ENCODE measurements around the gene VPS13D. TPM values are rescaled to one million over a fixed set of nuclear protein-coding genes. Genes with fewer than 3 reads are reported as not detected.
A peak's percentile ranks its signal among the peaks of the same experiment; 100 is the strongest.

VPS13D gene
- total and polyA plus RNA-seq, 2 of the 4 experiments (the other 2 are of a cell fraction), result 9.0 to 16.3 TPM

- Histone ChIP-seq H3K9me3 (ENCODE audit: control insufficient read depth, insufficient read depth, low read length) (no peaks in the 10 kb centered on the region; the same call in 1 of the 2 replicates), H3K27ac (ENCODE audit: insufficient read depth, low read length) (no peak overlapping the region), H3K4ac (ENCODE audit: low read depth, low read length) (no peak overlapping the region), H2AFZ (replicated peaks; ENCODE audit: low read length, poor library complexity) (no peak overlapping the region), H2AK9ac (replicated peaks; ENCODE audit: low read depth, low read length, poor library complexity) (no peak overlapping the region), H4K8ac (ENCODE audit: low read depth in 2 of 2, low read length in 2 of 2) (no peak overlapping the region), H3K9me1 (ENCODE audit: insufficient read depth, low read length) (peaks cover 11% of the 10 kb centered on the region), H3K18ac (ENCODE audit: low read depth, low read length) (no peak overlapping the region), H3K27me3 (ENCODE audit: control insufficient read depth, insufficient read depth, low read length) (no peaks in the 10 kb centered on the region), H4K5ac (ENCODE audit: low read depth, low read length) (no peak overlapping the region), H3K4me3 (ENCODE audit: insufficient read depth, low read depth, low read length) (no peak overlapping the region), H3K14ac (replicated peaks; ENCODE audit: low read depth, low read length) (no peak overlapping the region), H3K79me1 (ENCODE audit: low read depth in 1 of 2, low read length in 2 of 2) (no peaks in the 10 kb centered on the region), H2BK5ac (ENCODE audit: low read depth, low read length, poor library complexity, severe bottlenecking) (no peak overlapping the region), H3K4me2 (ENCODE audit: low read depth, low read length) (no peak overlapping the region), H4K20me1 (ENCODE audit: insufficient read depth, low read length) (no peaks in the 10 kb centered on the region), H3K23ac (ENCODE audit: low read depth, low read length) (peak overlapping the region; percentile 47; the same call in 1 of the 2 replicates), H2AK5ac (ENCODE audit: low read depth, low read length) (0 out of 2 replicates have a peak overlapping the region, but pooled peaks have one; percentile 61), H2BK120ac (ENCODE audit: low read depth, low read length) (no peak overlapping the region), H3K9ac (ENCODE audit: low read depth, low read length) (no peak overlapping the region), H3K56ac (ENCODE audit: extremely low read depth, insufficient read depth, low read length) (no peak overlapping the region), H2BK15ac (ENCODE audit: low read depth, low read length) (no peak overlapping the region), H3K36me3 (ENCODE audit: control insufficient read depth, insufficient read depth, low read length) (peaks cover 13% of the 10 kb centered on the region), H2BK20ac (ENCODE audit: low read depth, low read length) (no peak overlapping the region), H3K4me1 (ENCODE audit: control insufficient read depth, insufficient read depth, low read length) (no peaks in the 10 kb centered on the region; the same call in none of the 2 replicates), H4K91ac (ENCODE audit: insufficient read depth, low read depth, low read length) (no peak overlapping the region)
- POLR2A ChIA-PET (ENCODE audit: unreplicated experiment), result no interaction called here
- TF ChIP-seq MAZ (IDR thresholded peaks at IDR 0.05; ENCODE audit: borderline replicate concordance, low read depth, low read length), result no peak
- TF ChIP-seq NFE2L2 (IDR thresholded peaks at IDR 0.05; ENCODE audit: low read depth, low read length), result no peak
- TF ChIP-seq ELK1 (IDR thresholded peaks at IDR 0.05; ENCODE audit: borderline replicate concordance, low read depth, low read length), result no peak
- no peak for TF ChIP-seq CEBPB (IDR thresholded peaks at IDR 0.05; ENCODE audit: low read depth, low read length)
- TF ChIP-seq SMC3 (IDR thresholded peaks at IDR 0.05; ENCODE audit: low read depth, low read length), result no peak
- no peak for TF ChIP-seq FOS (IDR thresholded peaks at IDR 0.05; ENCODE audit: low read depth, low read length)
- no peak for TF ChIP-seq RFX5 (IDR thresholded peaks at IDR 0.05; ENCODE audit: low read depth, low read length)
- no peak for TF ChIP-seq CTCF (conservative IDR thresholded peaks at IDR 0.05; ENCODE audit: low read depth, low read length)
- no peak for TF ChIP-seq POLR2A (IDR thresholded peaks at IDR 0.05; ENCODE audit: low read depth, low read length)
- no peak for TF ChIP-seq MXI1 (IDR thresholded peaks at IDR 0.05; ENCODE audit: borderline replicate concordance, low read depth, low read length)
- TF ChIP-seq RAD21 (IDR thresholded peaks at IDR 0.05; ENCODE audit: low read length), result no peak
- TF ChIP-seq MAFK (IDR thresholded peaks at IDR 0.05; ENCODE audit: low read depth, low read length), result no peak
- no peak for TF ChIP-seq RCOR1 (IDR thresholded peaks at IDR 0.05; ENCODE audit: insufficient replicate concordance, low read length)
- intact Hi-C loops (cut with micrococcal nuclease) (no loop called here), dilution Hi-C loops (cut with HindIII; ENCODE audit: low sequenced_read_pairs, unreplicated experiment) (no loop called here), in situ Hi-C loops (cut with MboI; ENCODE audit: low sequenced_read_pairs) (loop anchor here (25.0 kb wide), 1 partner anchor 198 kb away; the partner anchor contains the start of gene DHRS3)
- no CpG with 5 or more reads among the region's 2 CpGs for WGBS, 2 experiments (ENCODE audit: extremely low coverage in 2 of 2, insufficient read length in 1 of 2)
- CTCF ChIA-PET, result no interaction called here
- no peak for DNase-seq
- BruUV-seq (replicated peaks), result no TSS peak
- no peak for ATAC-seq (ENCODE audit: low read depth)
Measured at GRCh38 chr1:12414444-12415018, 184.7 kb downstream of the VPS13D start.
